Measurements from ENCODE around the gene ABCA1. TPM values are rescaled to one million over a fixed set of nuclear protein-coding genes. Genes with fewer than 3 reads are reported as not detected.

Gene ABCA1
- total and polyA plus RNA-seq, 10 of the 15 experiments (the other 5 are each of a cell fraction or from before 2014, with no cell fraction given), result 0.01 to 0.56 (median 0.16) TPM

GRCh38 chr9:104774831-104775573 lies 153.0 kb downstream of the ABCA1 start:
- ChIA-PET CTCF (interaction anchor here (0.6 to 2.5 kb wide), 8 partner anchors 9 to 240 kb away, joined by 3 to 15 read pairs (median 3); partner anchors contain the start of genes NIPSNAP3A and NIPSNAP3B), SMC1A (ENCODE audit: uncharacterized antibody, unreplicated experiment) (interaction anchor here (0.6 to 2.6 kb wide), 14 partner anchors 8 to 732 kb away, joined by 3 to 31 read pairs (median 3); partner anchors contain the start of genes NIPSNAP3A and NIPSNAP3B), RAD21 (ENCODE audit: unreplicated experiment) (interaction anchor here (0.7 to 2.7 kb wide), 7 partner anchors 8 to 611 kb away, joined by 3 to 30 read pairs (median 4); partner anchors contain the start of genes NIPSNAP3A and NIPSNAP3B), POLR2A (interaction anchor here (0.6 to 2.8 kb wide), 7 partner anchors 8 to 173 kb away, joined by 3 to 16 read pairs (median 5); partner anchors contain the start of genes NIPSNAP3A and NIPSNAP3B)
- H3K36me3 ChIP-seq (ENCODE audit: control insufficient read depth in 2 of 2, insufficient read depth in 2 of 2, low read length in 1 of 2), result no peaks in the 10 kb centered on the region
- intact Hi-C loops (cut with micrococcal nuclease; ENCODE audit: unreplicated experiment) (loop anchor here (2.0 to 10.0 kb wide), 4 partner anchors 26 to 780 kb away; partner anchors contain the start of genes FKTN and SLC44A1), in situ Hi-C loops (cut with MboI) (loop anchor here (5.0 kb wide), 2 partner anchors 382 to 642 kb away; no protein-coding TSS in a partner anchor)
- H3K79me2 ChIP-seq (ENCODE audit: control insufficient read depth, insufficient read depth, low read length), result peaks cover 6% of the 10 kb centered on the region; the same call in 1 of the 2 replicates
- 66% methylated on average over 11 of the region's 11 CpGs for WGBS (ENCODE audit: insufficient coverage, insufficient replicate concordance, low lambda C conversion rate, missing lambda C conversion rate)
- peak overlapping the region; percentile 93 for H3K4me2 ChIP-seq (ENCODE audit: control insufficient read depth, insufficient read depth)
- peak overlapping the region; percentile 65 for H2AFZ ChIP-seq (ENCODE audit: control insufficient read depth, low read depth, low read length)
- BruUV-seq (replicated peaks), result no TSS peak
- H3K4me1 ChIP-seq (ENCODE audit: control insufficient read depth, insufficient read depth, low read length), result peaks cover 17% of the 10 kb centered on the region
- peak overlapping the region; percentile 98 for H3K27ac ChIP-seq (ENCODE audit: control insufficient read depth, insufficient read depth)
- peak overlapping the region; percentile 63 for H3K4me3 ChIP-seq
- peak; percentile 84 for ATAC-seq
- H3K9me3 ChIP-seq (replicated peaks; ENCODE audit: control insufficient read depth, insufficient read depth, low read length), result no peaks in the 10 kb centered on the region
- H3K27me3 ChIP-seq (replicated peaks in 1 of 2; ENCODE audit: control insufficient read depth in 2 of 2, insufficient read depth in 2 of 2, low read length in 1 of 2), result no peaks in the 10 kb centered on the region
- peak; percentile 85 for DNase-seq (ENCODE audit: low read depth, low spot score)
- no peaks in the 10 kb centered on the region for H4K20me1 ChIP-seq (ENCODE audit: control insufficient read depth, insufficient read depth)
- peak overlapping the region; percentile 85 for H3K9ac ChIP-seq (ENCODE audit: control insufficient read depth, insufficient read depth, low read length)
- FAIRE-seq, result peak; percentile 69
- TF ChIP-seq POLR2A (IDR thresholded peaks at IDR 0.05; ENCODE audit: low read depth, low read length), result peak; percentile 73
- no peak for TF ChIP-seq RAD51 (IDR thresholded peaks at IDR 0.05)
- peak; percentile 73; the same call in 1 of the 2 replicates for TF ChIP-seq SMAD5 (IDR thresholded peaks at IDR 0.05; ENCODE audit: low read depth)
- TF ChIP-seq ESRRA (IDR thresholded peaks at IDR 0.05; ENCODE audit: low read length), result peak; percentile 91; the same call in 1 of the 2 replicates
- peak; percentile 97 for TF ChIP-seq SPI1 (IDR thresholded peaks at IDR 0.05; ENCODE audit: borderline replicate concordance, insufficient read depth, low read depth, low read length)
- TF ChIP-seq HDAC6 (IDR thresholded peaks at IDR 0.05; ENCODE audit: unreplicated experiment), result no peak
- TF ChIP-seq NFYB (IDR thresholded peaks at IDR 0.05; ENCODE audit: insufficient read depth, low read depth, low read length), result 0 out of 2 replicates have a peak, but pooled peaks have one; percentile 38
- no peak for TF ChIP-seq EZH2 (IDR thresholded peaks at IDR 0.05; ENCODE audit: borderline replicate concordance, control insufficient read depth, low read depth, low read length)
- no peak for TF ChIP-seq RBBP5 (conservative IDR thresholded peaks at IDR 0.05)
- TF ChIP-seq RELA (IDR thresholded peaks at IDR 0.05; ENCODE audit: borderline replicate concordance, partially characterized antibody), result no peak
- TF ChIP-seq TAF1 (IDR thresholded peaks at IDR 0.05; ENCODE audit: borderline replicate concordance, low read depth, low read length), result peak; percentile 42; the same call in 1 of the 2 replicates
- TF ChIP-seq IKZF1 (conservative IDR thresholded peaks at IDR 0.05), result peak; percentile 81
- TF ChIP-seq, protein P1, sequence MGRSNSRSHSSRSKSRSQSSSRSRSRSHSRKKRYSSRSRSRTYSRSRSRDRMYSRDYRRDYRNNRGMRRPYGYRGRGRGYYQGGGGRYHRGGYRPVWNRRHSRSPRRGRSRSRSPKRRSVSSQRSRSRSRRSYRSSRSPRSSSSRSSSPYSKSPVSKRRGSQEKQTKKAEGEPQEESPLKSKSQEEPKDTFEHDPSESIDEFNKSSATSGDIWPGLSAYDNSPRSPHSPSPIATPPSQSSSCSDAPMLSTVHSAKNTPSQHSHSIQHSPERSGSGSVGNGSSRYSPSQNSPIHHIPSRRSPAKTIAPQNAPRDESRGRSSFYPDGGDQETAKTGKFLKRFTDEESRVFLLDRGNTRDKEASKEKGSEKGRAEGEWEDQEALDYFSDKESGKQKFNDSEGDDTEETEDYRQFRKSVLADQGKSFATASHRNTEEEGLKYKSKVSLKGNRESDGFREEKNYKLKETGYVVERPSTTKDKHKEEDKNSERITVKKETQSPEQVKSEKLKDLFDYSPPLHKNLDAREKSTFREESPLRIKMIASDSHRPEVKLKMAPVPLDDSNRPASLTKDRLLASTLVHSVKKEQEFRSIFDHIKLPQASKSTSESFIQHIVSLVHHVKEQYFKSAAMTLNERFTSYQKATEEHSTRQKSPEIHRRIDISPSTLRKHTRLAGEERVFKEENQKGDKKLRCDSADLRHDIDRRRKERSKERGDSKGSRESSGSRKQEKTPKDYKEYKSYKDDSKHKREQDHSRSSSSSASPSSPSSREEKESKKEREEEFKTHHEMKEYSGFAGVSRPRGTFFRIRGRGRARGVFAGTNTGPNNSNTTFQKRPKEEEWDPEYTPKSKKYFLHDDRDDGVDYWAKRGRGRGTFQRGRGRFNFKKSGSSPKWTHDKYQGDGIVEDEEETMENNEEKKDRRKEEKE (IDR thresholded peaks at IDR 0.05), result no peak
- TF ChIP-seq SP1 (IDR thresholded peaks at IDR 0.05; ENCODE audit: low read depth, low read length), result peak; percentile 32
- no peak for TF ChIP-seq MYC (IDR thresholded peaks at IDR 0.05; ENCODE audit: insufficient read depth, insufficient read length, insufficient replicate concordance, low read length, severe bottlenecking)
- TF ChIP-seq FOS (IDR thresholded peaks at IDR 0.05; ENCODE audit: borderline replicate concordance, extremely low read depth, insufficient read length), result no peak
- TF ChIP-seq ETV6 (conservative IDR thresholded peaks at IDR 0.05 in 1 of 2, IDR thresholded peaks at IDR 0.05 in 1 of 2; ENCODE audit: borderline replicate concordance in 1 of 2, low read depth in 1 of 2), result peak in 1 of 2 experiments; percentile 55; a peak in 1 of 4 replicates
- peak; percentile 90 for TF ChIP-seq CREB1 (IDR thresholded peaks at IDR 0.05; ENCODE audit: low read depth)
- no peak for TF ChIP-seq HDAC2 (IDR thresholded peaks at IDR 0.05)
